Ureter (tissue), 1 donor: ENCODE data around the gene FUBP3. TPM values are rescaled to one million over a fixed set of nuclear protein-coding genes. Genes with fewer than 3 reads are reported as not detected.

Experiments
- DNase-seq: peaks from one replicate; pipeline ENCODE4 v3.0.0-alpha.2; 2020; ENCODE audit warnings: low spot score
- total RNA-seq: library from RNA; stranded (reverse); gene quantifications from one replicate; pipeline ENCODE4 v1.2.4, GENCODE V29; 2023
- donor health status: DM: yes; HTN: yes; CAD: no.

The FUBP3 gene
- total RNA-seq, 1 donor from 2014 or later = 58.4 TPM

DNA sequence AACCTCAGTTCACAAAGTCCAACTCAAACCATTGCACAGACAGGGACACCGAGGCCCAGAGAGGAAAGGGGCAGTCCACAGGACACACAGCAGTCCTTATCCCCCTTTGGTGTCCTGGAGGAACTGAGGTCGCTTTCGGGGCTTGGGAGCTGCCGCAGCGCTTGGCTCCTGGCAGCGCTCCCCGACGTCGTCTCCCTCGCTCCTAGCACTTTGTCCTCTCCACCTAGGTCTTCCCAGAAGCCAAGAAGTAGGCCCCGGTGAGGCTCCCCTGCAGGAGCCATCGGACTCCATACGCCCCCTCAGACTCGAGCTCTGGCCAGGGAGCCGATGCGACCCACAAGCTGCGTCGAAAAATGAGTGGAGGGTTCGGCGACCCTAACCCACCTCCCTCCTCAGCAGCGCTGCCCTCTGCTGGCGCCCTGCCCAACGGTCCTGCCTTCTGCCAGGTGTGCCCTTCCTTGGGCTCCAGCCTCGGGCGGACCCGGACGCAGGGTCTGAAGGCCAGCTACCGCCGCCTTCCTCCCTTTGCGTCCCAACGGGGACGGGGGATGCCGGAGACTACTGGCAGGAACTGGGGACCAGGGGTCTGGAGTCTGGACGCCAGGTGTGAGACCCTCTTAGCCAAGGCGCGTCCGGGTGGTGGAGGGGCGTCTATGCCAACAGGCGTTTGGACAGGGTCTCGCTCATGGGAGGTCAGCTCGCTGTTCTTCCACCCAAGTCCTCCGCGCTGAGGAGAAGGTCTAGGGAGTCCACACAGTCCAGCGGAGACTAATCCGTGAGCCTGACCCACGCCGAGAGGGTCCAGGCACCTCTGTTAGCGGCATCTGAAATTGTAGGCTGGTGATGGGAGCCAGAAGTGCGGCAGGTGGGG is 83.0 kb downstream of the FUBP3 start:
- no peak for DNase-seq

DNA sequence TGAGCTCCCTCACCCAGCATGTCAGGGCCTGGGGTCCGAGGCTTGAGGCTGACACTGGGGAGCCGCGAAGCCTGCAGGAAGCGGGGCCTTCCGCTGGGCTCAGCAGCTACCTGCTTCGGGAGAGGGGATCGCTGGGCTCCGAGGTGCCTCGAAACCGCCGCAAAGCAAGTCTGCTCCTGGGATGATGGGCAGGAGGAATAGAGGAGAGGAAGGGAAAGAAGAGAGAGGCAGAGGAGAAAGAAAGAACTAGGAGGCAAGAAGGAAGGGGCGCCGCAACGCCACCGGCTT is 83.5 kb downstream of the FUBP3 start:
- DNase-seq = no peak

DNA sequence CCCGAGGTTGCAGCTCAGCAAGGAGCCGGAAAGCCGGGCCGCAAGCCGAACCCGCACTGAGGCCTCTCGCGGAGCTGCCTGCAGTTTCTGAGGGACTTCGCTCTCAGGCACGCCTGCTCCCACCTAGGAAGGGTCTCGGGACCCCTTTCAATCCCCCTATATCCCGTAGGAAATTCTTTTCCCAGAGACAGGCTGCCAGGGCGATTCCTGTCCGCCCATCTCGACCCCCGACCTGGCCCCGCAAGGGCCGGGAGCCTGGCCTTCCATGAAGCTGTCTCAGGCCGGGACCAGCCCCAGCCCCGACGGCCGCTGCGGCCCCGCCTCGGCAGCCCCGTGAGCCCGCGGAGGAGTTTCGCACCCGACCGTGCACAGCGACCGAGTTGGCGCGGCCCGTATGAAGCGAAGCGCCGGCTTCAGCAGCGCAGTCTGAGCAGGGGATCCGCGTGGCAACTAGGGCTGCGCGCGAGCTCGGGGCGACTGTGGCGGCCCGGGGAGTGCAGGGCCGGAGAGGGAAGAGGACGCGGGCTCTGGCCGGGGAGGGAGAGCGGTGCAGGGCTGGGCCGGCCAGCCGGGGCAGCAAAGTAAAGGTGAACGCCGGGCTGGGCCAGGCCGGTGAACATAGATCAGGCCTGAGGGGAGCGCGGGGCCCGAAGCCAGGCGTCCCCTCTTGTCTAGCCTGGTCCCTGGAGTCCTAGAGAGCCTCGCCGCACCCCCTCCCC is 84.0 kb downstream of the FUBP3 start:
- no peak for DNase-seq

- DNase-seq = no peak
Measured at GRCh38 chr9:130663977-130664250, 84.5 kb downstream of the FUBP3 start.

DNA sequence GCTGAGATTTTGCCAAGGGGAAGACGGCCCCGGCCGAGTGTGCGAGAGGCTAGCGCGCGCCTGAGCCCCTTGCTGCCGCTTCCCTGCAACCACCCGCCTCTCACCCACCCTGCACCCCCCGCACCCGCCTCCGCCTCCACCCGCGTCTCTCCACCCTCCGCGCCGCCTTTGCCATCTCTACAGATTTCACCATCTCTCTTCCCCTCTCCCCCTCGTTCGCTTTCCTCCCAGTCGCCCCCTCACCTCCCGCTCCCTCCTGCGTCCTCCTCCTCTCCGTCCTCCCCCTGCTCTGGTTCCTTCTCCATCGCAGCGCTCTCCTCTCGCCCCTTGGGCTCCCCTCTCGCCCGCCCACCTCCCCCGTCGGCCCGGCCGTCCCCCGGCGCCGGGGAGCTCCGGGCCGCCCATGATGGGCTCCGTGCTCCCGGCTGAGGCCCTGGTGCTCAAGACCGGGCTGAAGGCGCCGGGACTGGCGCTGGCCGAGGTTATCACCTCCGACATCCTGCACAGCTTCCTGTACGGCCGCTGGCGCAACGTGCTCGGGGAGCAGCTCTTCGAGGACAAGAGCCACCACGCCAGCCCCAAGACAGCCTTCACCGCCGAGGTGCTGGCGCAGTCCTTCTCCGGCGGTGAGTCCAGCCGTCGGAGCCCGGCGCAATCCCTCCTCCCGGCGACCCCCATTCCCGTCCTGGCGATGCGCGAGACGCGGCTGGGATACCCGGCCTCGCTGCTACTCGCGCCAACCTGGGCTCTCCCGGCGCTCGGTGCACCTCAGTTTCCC is 85.1 kb downstream of the FUBP3 start, which contains the start of gene PRDM12:
PRDM12 (plus strand) TSS at position 344 of the 778 bp plus-strand sequence; CDS start at position 404, 60 bp downstream.
- DNase-seq = no peak

GRCh38 chr9:130665029-130665430 is 85.7 kb downstream of the FUBP3 start:
- DNase-seq = no peak

DNA sequence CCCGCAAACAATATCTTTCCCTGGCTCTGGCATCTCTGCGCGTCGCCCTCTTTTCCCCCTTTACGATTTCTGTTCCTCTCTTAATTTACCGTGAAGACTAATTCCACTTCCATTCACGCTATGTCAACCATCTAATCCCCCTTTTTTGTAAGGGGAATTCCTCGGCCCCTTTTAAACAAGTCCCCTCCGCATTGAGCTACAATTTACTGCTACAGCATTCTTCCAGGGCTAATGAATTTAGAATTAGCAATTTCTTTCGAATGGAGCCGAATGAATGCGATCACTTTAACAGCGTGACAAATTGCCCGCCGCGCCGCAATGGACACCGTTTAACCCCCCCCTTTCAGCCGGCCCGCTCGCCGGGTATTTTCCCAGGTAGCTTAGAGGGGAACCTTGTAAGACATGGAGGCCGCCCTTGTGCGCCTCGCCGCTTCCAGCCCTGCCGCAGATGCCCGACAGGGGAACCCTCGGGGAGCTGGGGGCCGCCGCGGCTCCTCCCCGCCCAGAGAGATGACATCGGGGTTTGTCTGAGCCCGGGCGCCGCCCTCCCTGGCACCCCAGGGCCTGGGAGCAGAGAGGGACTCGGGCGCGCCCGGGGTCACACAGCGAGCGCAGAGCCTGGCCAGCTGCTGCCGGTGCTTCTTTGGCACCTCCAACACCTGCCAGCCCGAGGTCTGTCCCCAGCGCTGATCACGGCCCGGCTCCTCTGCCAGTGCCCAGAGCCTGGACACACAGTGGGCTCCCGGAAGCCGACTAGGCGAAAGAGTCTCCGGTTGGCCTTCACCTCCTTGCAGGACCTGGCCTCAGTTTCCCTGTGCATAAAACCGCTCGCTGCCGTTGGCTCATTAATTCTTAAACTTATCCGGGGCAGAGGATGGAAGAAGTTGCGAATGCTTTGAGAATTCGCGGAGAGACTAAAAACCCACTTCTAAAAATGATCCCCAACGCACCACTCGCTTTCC is 86.3 kb downstream of the FUBP3 start:
- no peak for DNase-seq

DNA sequence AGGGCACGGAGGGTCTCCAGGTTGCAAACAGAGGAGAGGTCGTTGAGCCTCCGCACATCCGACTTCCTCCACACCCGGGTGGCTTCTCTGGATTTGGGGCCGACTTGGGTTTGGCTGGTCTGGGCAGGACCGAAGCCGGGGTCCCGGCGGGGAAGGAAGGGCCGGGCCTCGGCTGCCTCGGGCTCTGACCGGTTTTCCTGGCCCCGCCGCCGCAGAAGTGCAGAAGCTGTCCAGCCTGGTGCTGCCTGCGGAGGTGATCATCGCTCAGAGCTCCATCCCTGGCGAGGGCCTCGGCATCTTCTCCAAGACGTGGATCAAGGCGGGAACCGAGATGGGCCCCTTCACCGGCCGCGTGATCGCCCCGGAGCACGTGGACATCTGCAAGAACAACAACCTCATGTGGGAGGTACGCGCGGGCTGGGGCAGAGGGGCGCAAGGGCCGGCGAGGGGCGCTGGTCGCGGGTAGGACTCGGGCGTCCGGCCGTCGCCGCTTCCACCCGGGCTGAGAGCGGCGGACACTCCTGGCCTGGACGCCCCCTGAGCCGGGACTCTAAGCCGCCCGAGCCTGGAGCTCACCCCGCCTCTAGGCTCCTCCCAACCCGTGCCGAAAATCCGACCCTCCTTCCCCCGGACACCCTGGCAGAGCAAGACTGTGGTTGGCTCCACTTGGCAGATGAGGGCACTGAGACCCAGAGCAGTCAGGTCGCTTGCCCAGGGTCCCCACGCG is 87.2 kb downstream of the FUBP3 start:
- DNase-seq = no peak

DNA sequence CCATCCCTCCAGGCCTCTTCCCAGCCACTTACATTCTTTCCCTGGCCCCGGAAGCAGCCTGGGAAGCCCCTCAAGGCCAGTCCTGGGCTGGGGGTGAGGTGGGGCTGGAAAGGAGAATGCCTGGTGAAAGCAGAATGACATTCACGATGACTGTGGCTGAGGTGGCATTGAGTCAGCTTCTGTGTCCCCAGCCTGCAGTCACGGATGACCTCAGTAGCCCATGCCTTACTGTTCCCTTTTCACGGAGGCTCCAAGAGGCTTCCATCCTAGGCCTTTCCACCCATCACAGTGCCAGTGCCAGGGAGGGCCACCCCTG is 87.7 kb downstream of the FUBP3 start:
- DNase-seq = no peak

DNA sequence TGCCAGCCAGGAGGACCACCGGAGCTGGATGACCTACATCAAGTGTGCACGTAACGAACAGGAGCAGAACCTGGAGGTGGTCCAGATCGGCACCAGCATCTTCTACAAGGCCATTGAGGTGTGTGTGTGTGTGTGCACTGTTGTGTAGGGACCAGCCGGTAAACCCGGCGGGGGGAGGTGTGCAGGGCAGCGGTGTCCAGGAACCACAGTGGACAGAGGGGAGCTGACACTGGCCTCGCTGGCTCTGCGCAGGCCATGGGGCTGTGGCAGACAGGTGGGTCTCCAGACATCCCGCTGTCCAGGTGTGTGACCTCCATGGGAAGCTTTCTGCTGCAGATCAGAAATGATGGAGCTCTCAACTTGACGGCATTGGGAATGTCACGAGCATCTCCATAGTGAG is 88.8 kb downstream of the FUBP3 start:
- DNase-seq = no peak

GRCh38 chr9:130668659-130669058 is 89.3 kb downstream of the FUBP3 start:
- DNase-seq = no peak

- DNase-seq = no peak
Measured at GRCh38 chr9:130669965-130670364, 90.6 kb downstream of the FUBP3 start.

DNA sequence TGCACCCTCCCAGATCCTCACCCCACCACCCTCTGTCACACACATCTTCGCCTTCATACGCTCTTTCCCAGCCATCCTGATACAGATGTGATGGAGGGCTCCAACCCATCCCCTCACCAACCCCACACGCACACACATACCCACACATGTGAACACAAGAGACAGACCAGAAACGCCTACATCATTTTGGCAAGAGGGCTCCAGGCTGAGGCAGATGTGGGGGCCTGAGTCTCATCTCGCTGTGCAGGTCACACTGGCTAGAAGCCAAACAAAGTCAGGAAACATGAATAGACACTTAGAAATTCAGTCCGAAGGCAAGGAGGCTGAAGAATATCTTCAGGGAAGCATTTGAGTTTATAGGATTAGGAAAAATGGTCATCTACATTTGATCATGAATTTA is 91.3 kb downstream of the FUBP3 start:
- no peak for DNase-seq

DNA sequence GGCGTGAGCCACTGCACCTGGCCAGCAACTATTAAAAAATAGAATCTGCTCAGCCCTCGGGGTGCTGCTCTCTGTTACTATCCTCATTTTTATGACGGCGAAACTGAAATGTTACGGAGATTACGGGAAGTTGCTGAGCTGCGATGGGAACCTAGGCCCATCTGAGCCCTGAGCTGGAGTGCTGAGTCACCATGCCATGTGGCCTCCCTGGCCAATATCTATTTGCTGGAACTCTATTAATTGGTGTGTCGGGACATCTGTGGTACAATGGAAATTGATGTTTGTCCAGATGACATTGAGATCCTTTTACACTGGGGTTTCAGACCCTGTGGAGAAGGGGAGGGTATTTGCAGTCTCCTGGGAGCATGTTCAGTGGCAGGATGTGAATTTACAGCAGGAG is 93.1 kb downstream of the FUBP3 start:
- DNase-seq = no peak

- DNase-seq = no peak
Measured at GRCh38 chr9:130672933-130673615, 93.7 kb downstream of the FUBP3 start.

GRCh38 chr9:130675396-130675795 is 96.0 kb downstream of the FUBP3 start:
- no peak for DNase-seq

DNA sequence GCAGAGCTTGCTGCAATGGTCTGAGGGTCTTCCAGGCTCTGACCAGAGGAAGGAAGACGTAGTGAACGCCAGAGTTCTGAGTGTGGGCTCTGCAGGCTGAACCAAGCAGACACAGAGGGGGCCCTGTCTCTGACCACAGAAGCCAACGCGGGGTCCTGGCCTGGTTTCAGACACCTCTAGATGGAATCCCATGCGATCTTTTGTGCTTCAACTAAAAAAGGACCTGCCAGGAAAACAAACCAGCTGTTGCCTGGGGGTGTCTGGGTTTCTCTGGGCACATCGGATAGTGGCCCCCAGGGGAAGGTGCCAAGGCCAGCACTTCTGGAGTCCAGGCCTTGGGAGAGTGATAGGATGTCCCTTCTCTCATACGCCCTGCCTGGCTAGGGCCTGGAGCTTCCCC is 97.9 kb downstream of the FUBP3 start:
- no peak for DNase-seq

GRCh38 chr9:130680836-130681768 is 101.7 kb downstream of the FUBP3 start:
- DNase-seq = peak; percentile 75

DNA sequence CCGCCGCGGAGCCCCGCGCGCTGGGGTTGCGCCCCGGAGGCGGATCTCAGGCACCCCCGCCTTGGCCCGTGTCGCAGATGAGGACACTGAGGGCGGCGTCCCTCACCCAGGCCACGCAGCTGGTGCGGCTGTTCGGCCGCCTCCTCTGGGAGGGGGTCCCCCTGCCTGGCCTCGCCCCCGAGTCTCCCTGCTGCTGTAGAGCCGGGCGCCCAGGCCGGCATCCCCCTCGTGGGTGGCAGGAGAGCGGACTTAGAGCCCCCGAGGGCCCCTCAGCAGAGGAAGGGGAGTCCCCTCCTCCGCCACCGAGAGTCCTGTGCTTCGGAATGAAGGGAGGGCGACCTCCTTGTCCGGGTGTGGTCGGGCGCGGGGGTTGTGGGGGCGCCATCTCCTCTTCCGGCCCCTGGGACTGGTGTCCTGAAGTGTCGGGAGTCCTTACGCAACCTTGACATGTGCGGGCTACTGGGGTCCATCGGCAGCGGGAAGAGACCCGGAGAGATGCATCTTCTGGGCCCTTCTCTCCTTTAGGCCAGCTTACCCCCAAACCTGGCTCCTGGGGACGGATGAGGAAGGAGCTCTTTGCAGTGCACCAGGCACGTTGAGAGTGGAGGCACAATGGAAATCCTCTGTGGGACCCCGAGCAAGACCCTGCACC is 102.5 kb downstream of the FUBP3 start:
- DNase-seq = no peak
